ENCODE data around the gene RAB5IF. TPM values are rescaled to one million over a fixed set of nuclear protein-coding genes. Genes with fewer than 3 reads are reported as not detected.

RAB5IF gene
- total RNA-seq, 4 donors from 2014 or later = 60.2 to 94.8 (median 81.6) TPM

- Histone ChIP-seq H3K36me3 (peaks cover 54 to 84% (median 79%) of the 10 kb centered on the region in 4 donors), H3K9me3 (no peaks in the 10 kb centered on the region), H3K4me1 (peaks cover 10 to 17% (median 15%) of the 10 kb centered on the region in 4 donors), H3K27me3 (no peaks in the 10 kb centered on the region), H3K27ac (replicated peaks in 1 of 4) (no peak overlapping the region), H3K4me3 (no peak overlapping the region)
- intact Hi-C loops (cut with DNase I) = no loop called here
- 88% methylated on average over 5 of the region's 5 CpGs for WGBS
- TF ChIP-seq CTCF (IDR thresholded peaks at IDR 0.05) (no peak), POLR2AphosphoS5 (IDR thresholded peaks at IDR 0.05) (no peak), EP300 (IDR thresholded peaks at IDR 0.05) (no peak)
- DNase-seq (ENCODE audit: extremely low spot score) = no peak
Measured at GRCh38 chr20:36611625-36612024, 6.0 kb downstream of the RAB5IF start.

GRCh38 chr20:36613974-36614373 lies 8.4 kb downstream of the RAB5IF start:
- no peak for DNase-seq (ENCODE audit: extremely low spot score)
- Histone ChIP-seq H3K27ac (replicated peaks in 1 of 4) (no peak overlapping the region), H3K4me1 (no peaks in the 10 kb centered on the region), H3K27me3 (no peaks in the 10 kb centered on the region), H3K4me3 (no peak overlapping the region), H3K9me3 (no peaks in the 10 kb centered on the region), H3K36me3 (peaks cover 43 to 67% (median 63%) of the 10 kb centered on the region in 4 donors)
- intact Hi-C loops (cut with DNase I) = no loop called here
- TF ChIP-seq POLR2AphosphoS5 (IDR thresholded peaks at IDR 0.05) (no peak), EP300 (IDR thresholded peaks at IDR 0.05) (no peak), CTCF (IDR thresholded peaks at IDR 0.05) (no peak), POLR2A (IDR thresholded peaks at IDR 0.05; ENCODE audit: low read depth) (no peak)
- WGBS = 87% methylated on average over 2 of the region's 3 CpGs

- H3K27ac ChIP-seq (replicated peaks in 1 of 4) = no peak overlapping the region
- H3K4me3 ChIP-seq = no peak overlapping the region
- H3K36me3 ChIP-seq = peaks cover 34 to 58% (median 54%) of the 10 kb centered on the region in 4 donors
- no peak for TF ChIP-seq EP300 (IDR thresholded peaks at IDR 0.05)
- whole genome bisulfite sequencing = 84% methylated on average over 12 of the region's 14 CpGs
- H3K27me3 ChIP-seq = no peaks in the 10 kb centered on the region
- no peaks in the 10 kb centered on the region for H3K9me3 ChIP-seq
- DNase-seq (ENCODE audit: extremely low spot score) = no peak
- intact Hi-C loops (cut with DNase I) = no loop called here
- no peaks in the 10 kb centered on the region for H3K4me1 ChIP-seq
Measured at GRCh38 chr20:36614781-36615557, 9.4 kb downstream of the RAB5IF start.

GRCh38 chr20:36620917-36621316 lies 15.3 kb downstream of the RAB5IF start:
- H3K36me3 ChIP-seq = no peaks in the 10 kb centered on the region
- no peaks in the 10 kb centered on the region for H3K9me3 ChIP-seq
- 98% methylated on average over 5 of the region's 5 CpGs for WGBS
- H3K4me1 ChIP-seq = no peaks in the 10 kb centered on the region
- H3K4me3 ChIP-seq = no peak overlapping the region
- TF ChIP-seq EP300 (IDR thresholded peaks at IDR 0.05) (no peak), POLR2AphosphoS5 (IDR thresholded peaks at IDR 0.05) (no peak), CTCF (IDR thresholded peaks at IDR 0.05) (no peak), POLR2A (IDR thresholded peaks at IDR 0.05; ENCODE audit: low read depth) (no peak)
- no peak overlapping the region for H3K27ac ChIP-seq (replicated peaks in 1 of 4)
- intact Hi-C loops (cut with DNase I) = no loop called here
- no peaks in the 10 kb centered on the region for H3K27me3 ChIP-seq
- DNase-seq (ENCODE audit: extremely low spot score) = no peak

GRCh38 chr20:36623444-36623843 lies 17.9 kb downstream of the RAB5IF start:
- Histone ChIP-seq H3K4me1 (no peaks in the 10 kb centered on the region), H3K36me3 (no peaks in the 10 kb centered on the region), H3K4me3 (no peak overlapping the region), H3K9me3 (no peaks in the 10 kb centered on the region), H3K27me3 (no peaks in the 10 kb centered on the region), H3K27ac (replicated peaks in 1 of 4) (no peak overlapping the region)
- WGBS = 87% methylated on average over 2 of the region's 2 CpGs
- DNase-seq (ENCODE audit: extremely low spot score) = no peak
- intact Hi-C loops (cut with DNase I) = no loop called here
- TF ChIP-seq POLR2AphosphoS5 (IDR thresholded peaks at IDR 0.05) = no peak
- TF ChIP-seq CTCF (IDR thresholded peaks at IDR 0.05) = no peak
- no peak for TF ChIP-seq POLR2A (IDR thresholded peaks at IDR 0.05; ENCODE audit: low read depth)
- TF ChIP-seq EP300 (IDR thresholded peaks at IDR 0.05) = no peak

All from esophagus muscularis mucosa (tissue), 4 donors.